ENCODE results near the gene ITGA11. TPM values are rescaled to one million over a fixed set of nuclear protein-coding genes. Genes with fewer than 3 reads are reported as not detected.
"Not testable (repeated sequence)": the region's sequence is repeated elsewhere in the genome, so short reads cannot be mapped to it uniquely, and the experiment has no call there.

ITGA11 gene
- total RNA-seq, 5 donors from 2014 or later (not counting 1 experiment from before 2014, with no cell fraction given) = 0.07 to 0.95 (median 0.18) TPM; not detected in 2

DNA sequence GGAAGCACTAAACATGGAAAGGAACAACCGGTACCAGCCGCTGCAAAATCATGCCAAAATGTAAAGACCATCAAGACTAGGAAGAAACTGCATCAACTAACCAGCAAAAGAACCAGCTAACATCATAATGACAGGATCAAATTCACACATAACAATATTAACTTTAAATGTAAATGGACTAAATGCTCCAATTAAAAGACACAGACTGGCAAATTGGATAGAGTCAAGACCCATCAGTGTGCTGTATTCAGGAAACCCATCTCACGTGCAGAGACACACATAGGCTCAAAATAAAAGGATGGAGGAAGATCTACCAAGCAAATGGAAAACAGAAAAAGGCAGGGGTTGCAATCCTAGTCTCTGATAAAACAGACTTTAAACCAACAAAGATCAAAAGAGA is 34.0 kb downstream of the ITGA11 start:
- no CpG with 5 or more reads among the region's 3 CpGs for WGBS (ENCODE audit: insufficient coverage)

DNA sequence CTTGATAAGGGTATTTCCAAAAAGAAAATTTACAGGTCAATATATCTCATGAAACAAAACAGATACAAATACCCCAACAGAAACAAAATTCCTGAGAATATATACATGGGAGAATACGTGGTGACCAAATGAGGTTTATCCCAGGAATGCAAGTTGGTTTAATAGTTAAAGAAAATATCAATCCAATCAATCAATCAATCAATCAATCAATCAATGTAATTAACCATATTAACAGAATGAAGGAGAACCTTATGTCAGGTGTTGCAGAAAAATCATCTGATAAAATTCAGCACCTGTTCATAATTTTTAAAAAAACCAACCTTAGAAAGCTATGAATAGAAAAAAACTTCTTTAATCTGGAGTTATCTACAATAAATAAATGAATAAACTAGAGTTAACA is 35.9 kb downstream of the ITGA11 start:
- ChIA-PET CTCF (no interaction called here), POLR2A (no interaction called here)
- no peak for ATAC-seq (replicated peaks in 1 of 4)
- Mint-ChIP-seq H3K4me1 (no peaks in the 10 kb centered on the region), H3K9me3 (no peaks in the 10 kb centered on the region), H3K36me3 (no peaks in the 10 kb centered on the region), H3K27me3 (peaks cover 33 to 34% of the 10 kb centered on the region in 2 donors), H3K27ac (no peak overlapping the region), H3K4me3 (no peak overlapping the region)
- no CpG with 5 or more reads among the region's 1 CpG for WGBS (ENCODE audit: insufficient coverage)
- Histone ChIP-seq H3K27ac (ENCODE audit: low read length) (no peak overlapping the region), H3K36me3 (ENCODE audit: control insufficient read depth in 2 of 2, extremely low read depth in 1 of 2, insufficient read depth in 1 of 2, low read length in 1 of 2) (no peaks in the 10 kb centered on the region), H3K4me3 (ENCODE audit: control insufficient read depth in 1 of 2, extremely low read depth in 1 of 2, low read length in 1 of 2) (no peak overlapping the region), H3K9me3 (no peaks in the 10 kb centered on the region), H3K27me3 (replicated peaks in 1 of 2; ENCODE audit: control insufficient read depth in 2 of 2, extremely low read depth in 1 of 2, insufficient read depth in 2 of 2, low read length in 1 of 2) (peaks cover 0 to 4% of the 10 kb centered on the region in 2 experiments), H3K4me1 (ENCODE audit: control insufficient read depth in 1 of 2, extremely low read depth in 1 of 2, insufficient read depth in 2 of 2, low read length in 2 of 2) (no peaks in the 10 kb centered on the region)
- no peak for DNase-seq

More for the DNA sequence above, 34.0 kb downstream of the ITGA11 start:
- H3K4me1 ChIP-seq (ENCODE audit: control insufficient read depth in 1 of 2, extremely low read depth in 1 of 2, insufficient read depth in 2 of 2, low read length in 2 of 2); H3K27ac ChIP-seq (ENCODE audit: low read length); H3K4me1 Mint-ChIP-seq; H3K9me3 Mint-ChIP-seq; H3K4me3 Mint-ChIP-seq; H3K36me3 Mint-ChIP-seq; H3K27ac Mint-ChIP-seq; POLR2A ChIA-PET; ATAC-seq (replicated peaks in 1 of 4); CTCF ChIA-PET; DNase-seq; H3K9me3 ChIP-seq; H3K27me3 ChIP-seq (replicated peaks in 1 of 2; ENCODE audit: control insufficient read depth in 2 of 2, extremely low read depth in 1 of 2, insufficient read depth in 2 of 2, low read length in 1 of 2); H3K36me3 ChIP-seq (ENCODE audit: control insufficient read depth in 2 of 2, extremely low read depth in 1 of 2, insufficient read depth in 1 of 2, low read length in 1 of 2); H3K4me3 ChIP-seq (ENCODE audit: control insufficient read depth in 1 of 2, extremely low read depth in 1 of 2, low read length in 1 of 2): not testable (repeated sequence)
- H3K27me3 Mint-ChIP-seq = peaks cover 16 to 19% of the 10 kb centered on the region in 2 donors

GRCh38 chr15:68391121-68391520 is 40.8 kb downstream of the ITGA11 start:
- no peak overlapping the region for H3K27ac ChIP-seq (ENCODE audit: low read length)
- H3K36me3 Mint-ChIP-seq = no peaks in the 10 kb centered on the region
- CTCF ChIA-PET = no interaction called here
- peaks cover 0 to 36% of the 10 kb centered on the region in 2 experiments for H3K27me3 ChIP-seq (replicated peaks in 1 of 2; ENCODE audit: control insufficient read depth in 2 of 2, extremely low read depth in 1 of 2, insufficient read depth in 2 of 2, low read length in 1 of 2)
- no peaks in the 10 kb centered on the region for H3K36me3 ChIP-seq (ENCODE audit: control insufficient read depth in 2 of 2, extremely low read depth in 1 of 2, insufficient read depth in 1 of 2, low read length in 1 of 2)
- H3K4me3 ChIP-seq (ENCODE audit: control insufficient read depth in 1 of 2, extremely low read depth in 1 of 2, low read length in 1 of 2) = no peak overlapping the region
- H3K4me3 Mint-ChIP-seq = no peak overlapping the region
- ATAC-seq (replicated peaks in 1 of 4) (no peak), DNase-seq (peak in 1 of 35 experiments; percentile 2)
- no peaks in the 10 kb centered on the region for H3K4me1 Mint-ChIP-seq
- peaks cover 31 to 40% of the 10 kb centered on the region in 2 donors for H3K27me3 Mint-ChIP-seq
- 100% methylated on average over 2 of the region's 2 CpGs for WGBS (ENCODE audit: insufficient coverage)
- no peaks in the 10 kb centered on the region for H3K9me3 Mint-ChIP-seq
- no peaks in the 10 kb centered on the region for H3K4me1 ChIP-seq (ENCODE audit: control insufficient read depth in 1 of 2, extremely low read depth in 1 of 2, insufficient read depth in 2 of 2, low read length in 2 of 2)
- H3K9me3 ChIP-seq = no peaks in the 10 kb centered on the region
- POLR2A ChIA-PET = no interaction called here
- no peak overlapping the region for H3K27ac Mint-ChIP-seq

- Histone ChIP-seq H3K4me1 (ENCODE audit: control insufficient read depth in 1 of 2, extremely low read depth in 1 of 2, insufficient read depth in 2 of 2, low read length in 2 of 2) (no peaks in the 10 kb centered on the region), H3K27me3 (replicated peaks in 1 of 2; ENCODE audit: control insufficient read depth in 2 of 2, extremely low read depth in 1 of 2, insufficient read depth in 2 of 2, low read length in 1 of 2) (peaks cover 0 to 37% of the 10 kb centered on the region in 2 experiments), H3K9me3 (no peaks in the 10 kb centered on the region), H3K36me3 (ENCODE audit: control insufficient read depth in 2 of 2, extremely low read depth in 1 of 2, insufficient read depth in 1 of 2, low read length in 1 of 2) (no peaks in the 10 kb centered on the region), H3K4me3 (ENCODE audit: control insufficient read depth in 1 of 2, extremely low read depth in 1 of 2, low read length in 1 of 2) (no peak overlapping the region), H3K27ac (ENCODE audit: low read length) (no peak overlapping the region)
- H3K27me3 Mint-ChIP-seq = peaks cover 31 to 36% of the 10 kb centered on the region in 2 donors
- H3K4me1 Mint-ChIP-seq = no peaks in the 10 kb centered on the region
- DNase-seq (peak in 1 of 35 experiments; percentile 19), ATAC-seq (replicated peaks in 1 of 4) (no peak)
- ChIA-PET POLR2A (no interaction called here), CTCF (no interaction called here)
- no peak overlapping the region for H3K4me3 Mint-ChIP-seq
- no peaks in the 10 kb centered on the region for H3K9me3 Mint-ChIP-seq
- H3K36me3 Mint-ChIP-seq = no peaks in the 10 kb centered on the region
- 73% methylated on average over 2 of the region's 15 CpGs for WGBS (ENCODE audit: insufficient coverage)
- H3K27ac Mint-ChIP-seq = no peak overlapping the region
Observed at GRCh38 chr15:68389936-68390817, 41.8 kb downstream of the ITGA11 start.

GRCh38 chr15:68389041-68389930 is 42.7 kb downstream of the ITGA11 start:
- Histone ChIP-seq H3K4me3 (ENCODE audit: control insufficient read depth in 1 of 2, extremely low read depth in 1 of 2, low read length in 1 of 2) (no peak overlapping the region), H3K9me3 (no peaks in the 10 kb centered on the region), H3K27ac (ENCODE audit: low read length) (no peak overlapping the region), H3K4me1 (ENCODE audit: control insufficient read depth in 1 of 2, extremely low read depth in 1 of 2, insufficient read depth in 2 of 2, low read length in 2 of 2) (no peaks in the 10 kb centered on the region), H3K27me3 (replicated peaks in 1 of 2; ENCODE audit: control insufficient read depth in 2 of 2, extremely low read depth in 1 of 2, insufficient read depth in 2 of 2, low read length in 1 of 2) (peaks cover 0 to 37% of the 10 kb centered on the region in 2 experiments), H3K36me3 (ENCODE audit: control insufficient read depth in 2 of 2, extremely low read depth in 1 of 2, insufficient read depth in 1 of 2, low read length in 1 of 2) (no peaks in the 10 kb centered on the region)
- 88% methylated on average over 3 of the region's 7 CpGs for WGBS (ENCODE audit: insufficient coverage)
- POLR2A ChIA-PET = no interaction called here
- H3K27me3 Mint-ChIP-seq = peaks cover 26 to 30% of the 10 kb centered on the region in 2 donors
- H3K27ac Mint-ChIP-seq = no peak overlapping the region
- DNase-seq (peak in 1 of 35 experiments; percentile 15), ATAC-seq (replicated peaks in 1 of 4) (no peak)
- CTCF ChIA-PET = no interaction called here
- no peaks in the 10 kb centered on the region for H3K36me3 Mint-ChIP-seq
- H3K9me3 Mint-ChIP-seq = no peaks in the 10 kb centered on the region
- no peak overlapping the region for H3K4me3 Mint-ChIP-seq
- H3K4me1 Mint-ChIP-seq = no peaks in the 10 kb centered on the region

GRCh38 chr15:68387381-68388143 is 44.4 kb downstream of the ITGA11 start:
- no peak overlapping the region for H3K27ac Mint-ChIP-seq
- no peaks in the 10 kb centered on the region for H3K4me1 Mint-ChIP-seq
- H3K4me3 Mint-ChIP-seq = no peak overlapping the region
- ATAC-seq (replicated peaks in 1 of 4) (no peak), DNase-seq (peak in 2 of 35 experiments; percentile 5 to 9)
- no peaks in the 10 kb centered on the region for H3K36me3 ChIP-seq (ENCODE audit: control insufficient read depth in 2 of 2, extremely low read depth in 1 of 2, insufficient read depth in 1 of 2, low read length in 1 of 2)
- no peaks in the 10 kb centered on the region for H3K9me3 ChIP-seq
- 90% methylated on average over 8 of the region's 12 CpGs for WGBS (ENCODE audit: insufficient coverage)
- no peaks in the 10 kb centered on the region for H3K36me3 Mint-ChIP-seq
- H3K27me3 ChIP-seq (replicated peaks in 1 of 2; ENCODE audit: control insufficient read depth in 2 of 2, extremely low read depth in 1 of 2, insufficient read depth in 2 of 2, low read length in 1 of 2) = peaks cover 0 to 37% of the 10 kb centered on the region in 2 experiments
- ChIA-PET POLR2A (no interaction called here), CTCF (no interaction called here)
- no peak overlapping the region for H3K4me3 ChIP-seq (ENCODE audit: control insufficient read depth in 1 of 2, extremely low read depth in 1 of 2, low read length in 1 of 2)
- H3K4me1 ChIP-seq (ENCODE audit: control insufficient read depth in 1 of 2, extremely low read depth in 1 of 2, insufficient read depth in 2 of 2, low read length in 2 of 2) = no peaks in the 10 kb centered on the region
- H3K27me3 Mint-ChIP-seq = peaks cover 13 to 21% of the 10 kb centered on the region in 2 donors
- H3K9me3 Mint-ChIP-seq = no peaks in the 10 kb centered on the region
- no peak overlapping the region for H3K27ac ChIP-seq (ENCODE audit: low read length)
